ENCODE results near the gene MYO9B. TPM values are rescaled to one million over a fixed set of nuclear protein-coding genes. Genes with fewer than 3 reads are reported as not detected.
A peak's percentile ranks its signal among the peaks of the same experiment; 100 is the strongest.

MYO9B gene
- total RNA-seq, 1 donor from 2014 or later = 123 TPM

- H3K4me3 Mint-ChIP-seq (ENCODE audit: unreplicated experiment) = no peak overlapping the region
- Histone ChIP-seq H3K4me3 (ENCODE audit: insufficient read depth, low read depth, low read length) (no peak overlapping the region), H4K20me1 (ENCODE audit: insufficient read depth, low read length) (peaks cover 78% of the 10 kb centered on the region), H3K9me3 (ENCODE audit: insufficient read depth, low read depth, low read length) (no peaks in the 10 kb centered on the region), H2AFZ (ENCODE audit: low read depth, low read length) (no peak overlapping the region), H3K4me1 (ENCODE audit: insufficient read depth, low read length) (peaks cover 18% of the 10 kb centered on the region), H3K4me2 (ENCODE audit: low read length) (no peak overlapping the region), H3K27ac (ENCODE audit: low read depth, low read length) (peak overlapping the region; percentile 19), H3K27me3 (ENCODE audit: insufficient read depth, low read length) (no peaks in the 10 kb centered on the region), H3K36me3 (ENCODE audit: insufficient read depth, low read length) (no peaks in the 10 kb centered on the region), H3K9ac (ENCODE audit: low read length) (no peak overlapping the region), H3K79me2 (ENCODE audit: insufficient read depth, low read length) (peaks cover 84% of the 10 kb centered on the region)
- no peaks in the 10 kb centered on the region for H3K27me3 Mint-ChIP-seq (ENCODE audit: low read depth, unreplicated experiment)
- TF ChIP-seq EZH2 (IDR thresholded peaks at IDR 0.05; ENCODE audit: insufficient read depth, low read length) = no peak
- no peak for TF ChIP-seq CTCF (IDR thresholded peaks at IDR 0.05; ENCODE audit: insufficient read depth, low read depth, low read length)
- FAIRE-seq (peak; percentile 69), DNase-seq (ENCODE audit: low read depth) (peak; percentile 95)
- peak overlapping the region; percentile 41 for H3K27ac Mint-ChIP-seq (ENCODE audit: unreplicated experiment)
- H3K36me3 Mint-ChIP-seq (ENCODE audit: low read depth, unreplicated experiment) = peaks cover 12% of the 10 kb centered on the region
- H3K9me3 Mint-ChIP-seq (ENCODE audit: unreplicated experiment) = peaks cover 2% of the 10 kb centered on the region
- peaks cover 15% of the 10 kb centered on the region for H3K4me1 Mint-ChIP-seq (ENCODE audit: low read depth, unreplicated experiment)
Measured at GRCh38 chr19:17121736-17122293, 46.2 kb downstream of the MYO9B start.

- peaks cover 19% of the 10 kb centered on the region for H3K4me1 Mint-ChIP-seq (ENCODE audit: low read depth, unreplicated experiment)
Measured at GRCh38 chr19:17123041-17123440, 47.5 kb downstream of the MYO9B start.

More at GRCh38 chr19:17123041-17123440, 47.5 kb downstream of the MYO9B start:
- Histone ChIP-seq H3K4me2 (ENCODE audit: low read length) (no peak overlapping the region), H3K27me3 (ENCODE audit: insufficient read depth, low read length) (no peaks in the 10 kb centered on the region), H3K9me3 (ENCODE audit: insufficient read depth, low read depth, low read length) (no peaks in the 10 kb centered on the region), H3K4me1 (ENCODE audit: insufficient read depth, low read length) (peaks cover 18% of the 10 kb centered on the region), H3K36me3 (ENCODE audit: insufficient read depth, low read length) (peaks cover 2% of the 10 kb centered on the region), H3K9ac (ENCODE audit: low read length) (no peak overlapping the region), H3K4me3 (ENCODE audit: insufficient read depth, low read depth, low read length) (no peak overlapping the region), H4K20me1 (ENCODE audit: insufficient read depth, low read length) (peaks cover 69% of the 10 kb centered on the region), H2AFZ (ENCODE audit: low read depth, low read length) (no peak overlapping the region), H3K27ac (ENCODE audit: low read depth, low read length) (no peak overlapping the region), H3K79me2 (ENCODE audit: insufficient read depth, low read length) (peaks cover 78% of the 10 kb centered on the region)
- DNase-seq (ENCODE audit: low read depth) = no peak
- Mint-ChIP-seq H3K9me3 (ENCODE audit: unreplicated experiment) (peaks cover 3% of the 10 kb centered on the region), H3K27ac (ENCODE audit: unreplicated experiment) (no peak overlapping the region), H3K27me3 (ENCODE audit: low read depth, unreplicated experiment) (no peaks in the 10 kb centered on the region), H3K36me3 (ENCODE audit: low read depth, unreplicated experiment) (peaks cover 20% of the 10 kb centered on the region), H3K4me3 (ENCODE audit: unreplicated experiment) (no peak overlapping the region)
- no peak for FAIRE-seq
- no peak for TF ChIP-seq CTCF (IDR thresholded peaks at IDR 0.05; ENCODE audit: insufficient read depth, low read depth, low read length)
- no peak for TF ChIP-seq EZH2 (IDR thresholded peaks at IDR 0.05; ENCODE audit: insufficient read depth, low read length)
